SK-N-SH (cell line): ENCODE measurements around the gene BID. TPM values are rescaled to one million over a fixed set of nuclear protein-coding genes. Genes with fewer than 3 reads are reported as not detected.

Experiments
- CTCF ChIA-PET: fragments of 300-600, 350-600 bp; formaldehyde crosslinking; extraction: SDS; loops from one replicate; lab custom pipeline; 2021; lab: Yijun Ruan, JAX
- POLR2A ChIA-PET: fragments of 350-600 bp; sonication (Branson Sonifier 250); formaldehyde crosslinking; extraction: SDS; loops from one replicate; lab custom pipeline; 2020; ENCODE audit warnings: antibody characterized with exemption, inconsistent platforms; lab: Yijun Ruan, JAX
- DNase-seq: peaks from one replicate; pipeline ENCODE4 v3.0.0; 2012
- H2AFZ ChIP-seq: fragments of 200-600 bp; sonication (generic); 2 replicates; pipeline ENCODE4 v1.8.1; 2016; ENCODE audit warnings: antibody characterized with exemption, mild to moderate bottlenecking, low read depth
- H3F3A ChIP-seq: fragments of 200-600 bp; sonication (generic); replicated peaks from 2 replicates; pipeline ENCODE3; 2016; ENCODE audit warnings: antibody characterized with exemption, mild to moderate bottlenecking; ENCODE audit not compliant: insufficient read depth
- H3K27ac ChIP-seq, 2 experiments: fragments of 200-500 bp in 1 of 2; fragments of 200-600 bp in 1 of 2; sonication (Bioruptor generic) in 1 of 2; sonication (generic), shearing (Covaris generic) in 1 of 2; 2 replicates each; pipeline versions ENCODE4 v1.5.1 to v1.6.1; 2014 to 2016; ENCODE audit warnings: low read depth in 2 of 2, inconsistent platforms in 1 of 2, low read length in 1 of 2, mild to moderate bottlenecking in 1 of 2, mixed read lengths in 1 of 2
- H3K27me3 ChIP-seq: fragments of 200-600 bp; sonication (generic), shearing (Covaris generic); 2 replicates; pipeline ENCODE4 v1.6.1; 2016; ENCODE audit warnings: mixed run types; ENCODE audit not compliant: insufficient read depth
- H3K36me3 ChIP-seq, 2 experiments: fragments of 200-500 bp in 1 of 2; fragments of 200-600 bp in 1 of 2; sonication (Bioruptor generic) in 1 of 2; sonication (generic) in 1 of 2; replicated peaks in 1 of 2; 2 replicates each; pipeline versions ENCODE3 to v1.5.1; 2014 to 2016; ENCODE audit warnings: low read length in 1 of 2, mild to moderate bottlenecking in 1 of 2; ENCODE audit not compliant: insufficient read depth in 2 of 2, control insufficient read depth in 1 of 2
- H3K4me1 ChIP-seq, 2 experiments: fragments of 200-500 bp in 1 of 2; fragments of 200-600 bp in 1 of 2; sonication (Bioruptor generic) in 1 of 2; sonication (generic), shearing (Covaris generic) in 1 of 2; 2 replicates each; pipeline versions ENCODE4 v1.5.1 to v1.6.1; 2014 to 2016; ENCODE audit warnings: low read depth in 1 of 2, low read length in 1 of 2, mixed run types in 1 of 2; ENCODE audit not compliant: insufficient read depth in 2 of 2, control insufficient read depth in 1 of 2
- H3K4me2 ChIP-seq: fragments of 200-600 bp; sonication (generic), shearing (Covaris generic); 2 replicates; pipeline ENCODE4 v1.6.1; 2017; ENCODE audit warnings: mixed run types
- H3K4me3 ChIP-seq, 2 experiments: fragments of 200-500 bp in 1 of 2; fragments of 200-600 bp in 1 of 2; sonication (Bioruptor generic) in 1 of 2; sonication (generic), shearing (Covaris generic) in 1 of 2; 2 replicates each; pipeline versions ENCODE4 v1.5.1 to v1.8.1; 2014 to 2016; ENCODE audit warnings: low read depth in 2 of 2, inconsistent platforms in 1 of 2, low read length in 1 of 2, mild to moderate bottlenecking in 1 of 2, mixed read lengths in 1 of 2, moderate library complexity in 1 of 2
- H3K79me2 ChIP-seq: fragments of 200-600 bp; sonication (generic); 2 replicates; pipeline ENCODE4 v1.8.1; 2017; ENCODE audit warnings: mild to moderate bottlenecking; ENCODE audit not compliant: insufficient read depth
- H3K9ac ChIP-seq: fragments of 200-600 bp; sonication (generic); 2 replicates; pipeline ENCODE4 v1.6.1; 2017; ENCODE audit warnings: mixed run types
- H3K9me2 ChIP-seq: fragments of 200-600 bp; sonication (generic); 2 replicates; pipeline ENCODE4 v1.6.1; 2017; ENCODE audit warnings: mixed run types
- H3K9me3 ChIP-seq: fragments of 200-600 bp; sonication (generic); 2 replicates; pipeline ENCODE4 v1.6.1; 2017; ENCODE audit warnings: mixed run types, mild to moderate bottlenecking, moderate library complexity
- H4K20me1 ChIP-seq: fragments of 200-600 bp; sonication (generic); 2 replicates; pipeline ENCODE4 v1.6.1; 2017; ENCODE audit warnings: mild to moderate bottlenecking, mixed run types; ENCODE audit not compliant: insufficient read depth
- CHD2 ChIP-seq: fragments of 150-350 bp; IDR thresholded peaks from 2 replicates; pipeline ENCODE4 v1.6.1; 2018; ENCODE audit warnings: low read length; ENCODE audit not compliant: partially characterized antibody
- FOSL2 ChIP-seq: IDR thresholded peaks from 2 replicates; pipeline ENCODE4 v1.4.0; 2012; ENCODE audit warnings: low read depth, mild to moderate bottlenecking, moderate library complexity, borderline replicate concordance
- FOXJ3 ChIP-seq: sonication (generic); formaldehyde crosslinking; IDR thresholded peaks from 2 replicates; pipeline ENCODE4 v1.5.1; 2020; ENCODE audit warnings: mild to moderate bottlenecking, missing genetic modification reagents
- GABPA ChIP-seq: IDR thresholded peaks from 2 replicates; pipeline ENCODE4 v1.4.0; 2012; ENCODE audit warnings: low read depth, mild to moderate bottlenecking
- GATA2 ChIP-seq: sonication (generic); formaldehyde crosslinking; IDR thresholded peaks from 2 replicates; pipeline ENCODE4 v1.5.0; 2020; ENCODE audit warnings: mild to moderate bottlenecking, missing genetic modification reagents
- IRF3 ChIP-seq: fragments of 150-350 bp; IDR thresholded peaks from 2 replicates; pipeline ENCODE4 v1.6.1; 2016; ENCODE audit warnings: mild to moderate bottlenecking, low read depth, low read length
- NFIC ChIP-seq: IDR thresholded peaks from 2 replicates; pipeline ENCODE4 v1.4.0; 2012; ENCODE audit warnings: borderline replicate concordance
- POLR2AphosphoS5 ChIP-seq: IDR thresholded peaks from 2 replicates; pipeline ENCODE4 v1.6.1; 2012; ENCODE audit warnings: low read depth, low read length
- RFX5 ChIP-seq: IDR thresholded peaks from 2 replicates; pipeline ENCODE4 v1.6.1; 2012; ENCODE audit warnings: mild to moderate bottlenecking, improper control_type of control experiment, low read length
- TCF12 ChIP-seq: IDR thresholded peaks from 2 replicates; pipeline ENCODE4 v1.4.0; 2012
- YY1 ChIP-seq: IDR thresholded peaks from 2 replicates; pipeline ENCODE4 v1.4.0; 2012; ENCODE audit warnings: low read depth, mild to moderate bottlenecking
- WGBS: methylation state at CpG from one replicate; pipeline ENCODE4 v1.1.6; 2017; ENCODE audit warnings: low lambda C conversion rate; 5-methylcytosine and 5-hydroxymethylcytosine counted together
- polyA plus RNA-seq, 3 experiments: library from polyadenylated mRNA; depleted of rRNA; stranded (reverse); fragments of >200 nt; gene quantifications; 2 replicates each; pipeline ENCODE4 v1.2.3, GENCODE V29; 2012
- TF ChIP-seq, protein P1 (sequence below): IDR thresholded peaks from 2 replicates; pipeline ENCODE4 v1.6.1; 2012; ENCODE audit warnings: mild to moderate bottlenecking, low read depth, low read length, moderate library complexity
- TF ChIP-seq, protein P2 (sequence below): IDR thresholded peaks from 2 replicates; pipeline ENCODE4 v1.4.0; 2012; ENCODE audit warnings: low read depth, borderline replicate concordance

The BID gene
- polyA plus RNA-seq, 1 of the 3 experiments (the other 2 are of a cell fraction), result 139 TPM

DNA sequence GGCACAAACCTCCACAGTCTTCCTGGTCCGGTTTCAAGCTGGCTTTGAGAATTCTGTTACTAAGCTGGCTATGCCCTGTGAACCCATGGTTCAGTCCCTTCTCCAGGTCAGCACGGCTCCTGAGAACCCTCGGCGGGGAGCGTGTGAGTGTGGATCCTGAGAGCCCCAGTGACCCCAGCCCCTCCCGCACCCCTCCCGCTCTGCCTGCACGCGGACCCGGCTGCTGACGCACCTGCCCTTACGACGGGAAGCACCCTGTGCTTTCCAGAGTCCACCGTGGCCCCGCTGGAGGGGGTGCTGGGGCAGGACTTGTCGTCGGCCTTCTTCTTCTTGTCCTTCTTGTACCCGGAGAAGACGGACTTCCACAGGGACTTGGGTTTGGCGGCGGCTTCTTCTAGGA is 42.8 kb upstream of the BID start:
- H3K4me2 ChIP-seq, result no peak overlapping the region

More for the DNA sequence above, 42.8 kb upstream of the BID start:
- Histone ChIP-seq H3K4me1 (no peaks in the 10 kb centered on the region), H3K36me3 (peaks cover 0 to 74% of the 10 kb centered on the region in 2 experiments), H3K9me2 (no peaks in the 10 kb centered on the region), H3K27ac (no peak overlapping the region), H3F3A (no peaks in the 10 kb centered on the region), H3K9me3 (no peaks in the 10 kb centered on the region), H3K4me3 (no peak overlapping the region), H3K79me2 (no peaks in the 10 kb centered on the region), H4K20me1 (no peaks in the 10 kb centered on the region), H3K27me3 (no peaks in the 10 kb centered on the region), H3K9ac (no peak overlapping the region), H2AFZ (no peak overlapping the region)
- no peak for DNase-seq
- ChIA-PET CTCF (interaction anchor here (1.3 to 3.7 kb wide), 2 partner anchors 12 to 74 kb away, joined by 3 to 19 read pairs; no protein-coding TSS in a partner anchor), POLR2A (no interaction called here)
- 95% methylated on average over 13 of the region's 21 CpGs for WGBS
- no peak for TF ChIP-seq YY1
- no peak for TF ChIP-seq IRF3
- no peak for TF ChIP-seq FOXJ3
- TF ChIP-seq, protein P1, sequence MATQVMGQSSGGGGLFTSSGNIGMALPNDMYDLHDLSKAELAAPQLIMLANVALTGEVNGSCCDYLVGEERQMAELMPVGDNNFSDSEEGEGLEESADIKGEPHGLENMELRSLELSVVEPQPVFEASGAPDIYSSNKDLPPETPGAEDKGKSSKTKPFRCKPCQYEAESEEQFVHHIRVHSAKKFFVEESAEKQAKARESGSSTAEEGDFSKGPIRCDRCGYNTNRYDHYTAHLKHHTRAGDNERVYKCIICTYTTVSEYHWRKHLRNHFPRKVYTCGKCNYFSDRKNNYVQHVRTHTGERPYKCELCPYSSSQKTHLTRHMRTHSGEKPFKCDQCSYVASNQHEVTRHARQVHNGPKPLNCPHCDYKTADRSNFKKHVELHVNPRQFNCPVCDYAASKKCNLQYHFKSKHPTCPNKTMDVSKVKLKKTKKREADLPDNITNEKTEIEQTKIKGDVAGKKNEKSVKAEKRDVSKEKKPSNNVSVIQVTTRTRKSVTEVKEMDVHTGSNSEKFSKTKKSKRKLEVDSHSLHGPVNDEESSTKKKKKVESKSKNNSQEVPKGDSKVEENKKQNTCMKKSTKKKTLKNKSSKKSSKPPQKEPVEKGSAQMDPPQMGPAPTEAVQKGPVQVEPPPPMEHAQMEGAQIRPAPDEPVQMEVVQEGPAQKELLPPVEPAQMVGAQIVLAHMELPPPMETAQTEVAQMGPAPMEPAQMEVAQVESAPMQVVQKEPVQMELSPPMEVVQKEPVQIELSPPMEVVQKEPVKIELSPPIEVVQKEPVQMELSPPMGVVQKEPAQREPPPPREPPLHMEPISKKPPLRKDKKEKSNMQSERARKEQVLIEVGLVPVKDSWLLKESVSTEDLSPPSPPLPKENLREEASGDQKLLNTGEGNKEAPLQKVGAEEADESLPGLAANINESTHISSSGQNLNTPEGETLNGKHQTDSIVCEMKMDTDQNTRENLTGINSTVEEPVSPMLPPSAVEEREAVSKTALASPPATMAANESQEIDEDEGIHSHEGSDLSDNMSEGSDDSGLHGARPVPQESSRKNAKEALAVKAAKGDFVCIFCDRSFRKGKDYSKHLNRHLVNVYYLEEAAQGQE, result no peak
- TF ChIP-seq, protein P2, sequence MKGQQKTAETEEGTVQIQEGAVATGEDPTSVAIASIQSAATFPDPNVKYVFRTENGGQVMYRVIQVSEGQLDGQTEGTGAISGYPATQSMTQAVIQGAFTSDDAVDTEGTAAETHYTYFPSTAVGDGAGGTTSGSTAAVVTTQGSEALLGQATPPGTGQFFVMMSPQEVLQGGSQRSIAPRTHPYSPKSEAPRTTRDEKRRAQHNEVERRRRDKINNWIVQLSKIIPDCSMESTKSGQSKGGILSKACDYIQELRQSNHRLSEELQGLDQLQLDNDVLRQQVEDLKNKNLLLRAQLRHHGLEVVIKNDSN, result no peak
- no peak for TF ChIP-seq GATA2
- TF ChIP-seq RFX5, result no peak
- no peak for TF ChIP-seq FOSL2
- TF ChIP-seq GABPA, result no peak
- no peak for TF ChIP-seq POLR2AphosphoS5
- no peak for TF ChIP-seq NFIC
- no peak for TF ChIP-seq TCF12
- no peak for TF ChIP-seq CHD2
